Measurements from ENCODE around the gene DACH1.

GRCh38 chr13:71858647-71859046 is 8.4 kb downstream of the DACH1 start:
- TF ChIP-seq CTCF (IDR thresholded peaks at IDR 0.05) (no peak), POLR2A (IDR thresholded peaks at IDR 0.05) (no peak)
